NCI-H526 treated with DMSO at 0.1 percent for 48 hours (cell line): Measurements from ENCODE around the gene RELN.

Source experiments
- DNase-seq: peaks from one replicate; lab custom pipeline; 2025; lab: John Stamatoyannopoulos, UW

RELN gene

GRCh38 chr7:103715376-103716120 is 273.9 kb downstream of the RELN start:
- DNase-seq: no peak

DNA sequence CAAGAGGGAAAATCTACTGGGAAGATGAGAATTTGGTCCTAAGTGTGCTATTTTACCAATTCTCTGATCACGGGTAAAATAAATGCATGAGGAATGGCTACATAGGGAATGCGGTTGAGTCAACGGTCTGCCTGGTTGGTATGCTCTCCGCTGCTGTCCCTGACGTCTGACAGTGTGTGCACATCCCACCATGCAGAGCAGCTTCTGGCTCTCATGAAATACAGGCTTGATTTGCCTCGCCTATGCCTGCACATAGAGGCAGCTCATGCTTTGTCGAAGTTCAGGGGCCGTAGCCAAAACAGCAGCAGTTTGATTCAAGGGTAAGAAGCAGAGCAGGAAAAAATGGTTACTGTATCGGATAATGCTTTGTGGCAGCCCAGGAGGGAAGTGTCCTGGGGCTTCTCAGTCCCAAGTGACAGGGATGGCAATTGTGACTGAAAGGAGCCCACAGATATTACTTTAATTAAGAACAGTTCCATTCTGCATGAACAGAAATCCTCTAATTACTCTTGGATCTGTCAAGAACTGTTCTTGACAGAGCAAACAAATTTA is 275.0 kb downstream of the RELN start:
- no peak for DNase-seq

DNA sequence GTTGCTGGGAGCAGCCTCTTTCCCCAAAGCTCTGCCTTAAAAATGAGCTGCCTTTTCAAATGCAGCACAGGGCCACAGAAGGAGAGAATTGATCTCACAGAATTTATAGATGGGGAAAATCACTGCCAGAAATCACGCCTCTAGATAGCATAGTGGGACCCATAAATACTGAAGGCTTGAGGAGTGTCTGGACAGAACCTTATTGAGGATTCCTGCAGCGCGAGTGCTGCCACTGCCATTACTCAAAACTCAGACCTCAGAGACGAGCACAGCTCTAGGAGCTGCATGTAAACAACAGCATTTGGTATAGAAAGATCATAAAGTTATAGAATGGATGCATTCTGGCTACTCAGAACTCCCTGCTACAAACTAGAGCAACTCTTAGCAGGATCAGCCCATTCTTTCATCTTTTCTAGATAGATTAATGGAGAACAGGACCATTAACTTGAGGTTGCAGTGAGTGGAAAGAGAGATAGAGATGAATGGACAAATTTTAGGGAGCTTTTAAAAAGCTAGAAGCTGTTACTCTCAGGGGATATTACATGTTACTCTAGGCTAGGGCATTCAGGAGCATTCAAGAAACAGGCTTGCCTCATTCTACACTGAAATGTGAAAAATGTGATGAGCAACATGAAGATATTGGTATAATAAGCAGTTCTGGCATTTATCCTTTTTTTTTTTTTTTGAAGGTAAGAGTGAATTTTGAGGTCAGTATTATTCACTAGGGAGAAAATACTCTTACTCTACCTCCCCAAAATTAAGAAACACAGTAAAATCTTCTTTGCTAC is 276.3 kb downstream of the RELN start:
- DNase-seq: no peak

DNA sequence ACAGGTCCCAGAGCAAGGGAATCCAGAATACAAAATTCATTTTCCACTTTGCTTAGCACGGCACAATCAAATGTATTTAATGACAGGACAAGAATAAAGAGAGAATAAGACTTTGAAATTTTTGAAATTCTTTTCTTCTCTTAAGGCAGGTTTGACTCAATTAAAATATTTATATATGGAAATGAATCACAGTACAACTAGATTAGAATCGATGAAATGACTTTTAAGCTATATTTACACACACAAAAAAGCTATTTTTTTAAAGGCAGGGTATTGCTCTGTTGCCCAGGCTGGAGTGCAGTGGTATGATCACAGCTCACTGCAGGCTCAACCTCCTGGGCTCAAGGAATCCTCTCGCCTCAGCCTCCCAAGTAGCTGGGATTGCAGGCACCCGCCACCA is 278.0 kb downstream of the RELN start:
- no peak for DNase-seq

DNA sequence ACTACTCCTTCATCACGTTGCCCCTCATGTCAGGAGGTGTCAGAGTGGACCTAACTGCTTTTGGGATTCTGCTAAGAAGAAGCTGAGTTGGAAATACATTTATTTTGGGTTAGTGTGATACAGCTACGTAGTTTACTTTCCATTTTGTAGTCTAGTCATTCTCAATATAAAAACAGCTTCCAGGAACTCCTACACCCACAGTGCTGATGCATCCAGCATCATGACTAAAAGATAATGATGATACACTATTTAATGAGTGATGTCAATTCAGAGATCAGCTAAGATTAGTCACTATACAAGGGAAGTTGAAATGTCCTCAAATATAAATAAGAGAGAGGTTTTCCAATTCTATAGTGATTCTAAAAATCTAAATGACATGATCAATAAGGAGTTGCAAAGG is 279.2 kb downstream of the RELN start:
- no peak for DNase-seq

DNA sequence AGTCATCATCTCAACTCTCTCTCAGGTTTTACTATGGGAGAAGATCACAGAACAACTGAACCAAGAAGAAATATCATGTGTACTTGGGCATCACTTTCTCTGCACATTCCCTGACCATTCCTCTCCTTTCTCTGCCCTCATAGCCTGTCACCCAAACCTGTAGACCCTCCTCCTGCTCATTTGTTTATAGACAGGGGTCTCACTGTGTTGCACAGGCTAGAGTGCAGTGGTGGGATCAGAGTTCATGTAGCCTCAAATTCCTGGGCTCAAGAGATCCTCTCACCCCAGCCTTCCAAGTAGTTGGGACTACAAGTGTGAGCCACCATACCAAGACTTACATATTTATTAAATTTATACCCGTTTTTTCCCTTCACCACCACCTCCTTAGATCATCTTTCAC is 282.7 kb downstream of the RELN start:
- DNase-seq: no peak

DNA sequence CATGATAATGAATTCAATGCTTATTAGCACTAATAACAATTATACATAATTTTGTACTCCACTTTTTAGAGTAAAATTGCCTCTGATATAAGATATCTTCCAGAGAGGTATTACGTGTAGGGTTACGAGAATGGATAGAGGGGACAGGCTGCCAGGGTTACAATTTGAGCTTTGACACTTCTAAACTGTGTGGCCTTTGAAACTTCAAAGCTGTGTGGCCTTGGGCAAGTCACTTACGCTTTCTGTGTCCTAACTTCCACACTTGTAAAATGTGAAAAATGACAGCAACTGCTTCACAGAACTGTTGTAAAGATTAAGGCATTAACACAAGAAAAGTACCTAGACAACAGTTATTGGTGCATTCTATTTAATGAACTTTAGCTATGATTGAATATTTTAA is 283.9 kb downstream of the RELN start:
- DNase-seq: no peak

- DNase-seq: no peak
These were observed 284.8 kb downstream of the RELN start for GRCh38 chr7:103704701-103705100.

DNA sequence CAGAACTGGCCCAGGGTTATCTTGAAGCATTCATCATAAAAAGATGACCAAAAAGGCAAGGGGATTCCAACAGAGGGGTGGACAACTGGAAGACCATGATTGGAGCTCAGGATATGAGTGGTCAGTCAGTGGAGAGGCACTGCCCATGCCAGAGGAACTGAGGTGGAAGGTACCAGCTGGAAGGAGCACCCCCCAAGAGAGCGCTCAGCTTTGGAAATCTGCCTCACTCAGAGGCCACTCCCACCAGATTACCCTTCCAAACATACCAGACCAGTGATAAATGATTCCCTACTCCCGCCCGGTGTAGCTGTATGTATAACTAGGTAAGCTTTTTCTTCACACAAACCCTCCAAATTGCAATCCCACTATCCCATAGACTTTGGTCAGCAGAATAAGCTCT is 286.5 kb downstream of the RELN start:
- DNase-seq: no peak

DNA sequence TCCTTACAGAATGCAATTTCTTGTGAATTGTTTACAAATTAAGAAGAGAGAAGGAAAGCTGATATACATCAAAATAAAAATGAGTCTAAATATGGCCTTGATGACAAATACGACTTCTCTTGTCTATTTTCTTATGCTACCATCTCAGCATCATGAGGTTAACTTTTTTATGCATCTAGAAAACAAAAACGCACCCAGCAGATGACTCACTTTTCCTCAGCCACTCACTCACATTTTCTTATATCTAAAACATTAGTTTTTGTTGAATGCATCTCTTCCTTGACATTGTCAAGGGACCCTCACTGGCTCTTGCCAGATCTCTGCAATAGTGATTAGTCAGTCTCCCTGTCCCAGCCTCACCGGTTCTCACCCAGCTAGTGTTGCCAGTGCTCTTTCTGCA is 287.0 kb downstream of the RELN start:
- no peak for DNase-seq

DNA sequence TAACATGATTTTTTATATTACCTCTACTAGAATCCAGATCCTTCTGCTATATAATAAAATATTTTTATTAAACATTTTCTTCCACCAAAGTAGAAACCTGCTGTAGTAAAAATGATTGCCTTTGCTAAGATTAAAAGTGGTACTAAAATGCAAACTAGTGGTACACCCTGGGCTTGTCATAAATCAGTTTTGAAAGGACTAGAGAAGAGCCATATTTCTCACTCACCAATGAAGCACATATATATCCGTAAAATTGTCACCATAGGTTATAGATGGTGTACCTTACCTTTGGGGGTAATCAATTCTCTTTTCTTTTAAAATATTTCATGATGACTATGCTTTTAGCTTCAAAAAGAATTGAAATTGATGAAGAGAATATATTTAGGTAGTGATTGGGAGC is 290.4 kb downstream of the RELN start:
- DNase-seq: no peak

DNA sequence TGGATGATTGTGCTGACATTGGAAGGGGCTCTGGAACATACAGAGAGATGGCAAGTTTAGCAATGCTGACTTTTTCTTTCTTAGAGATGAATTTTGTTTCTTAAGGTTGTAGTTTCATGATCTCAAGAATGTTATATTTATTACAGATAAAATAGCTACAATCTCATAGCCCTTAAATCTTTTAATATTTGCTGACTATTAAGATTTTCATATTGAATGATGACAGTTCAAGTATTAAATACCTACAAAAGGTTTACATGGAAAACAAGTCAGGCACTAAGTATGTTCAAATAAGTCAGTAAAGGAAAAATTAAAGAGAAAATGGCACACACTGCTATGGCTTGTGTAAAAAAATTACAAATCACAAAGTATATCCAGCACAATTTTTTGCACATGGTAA is 291.4 kb downstream of the RELN start:
- no peak for DNase-seq

DNA sequence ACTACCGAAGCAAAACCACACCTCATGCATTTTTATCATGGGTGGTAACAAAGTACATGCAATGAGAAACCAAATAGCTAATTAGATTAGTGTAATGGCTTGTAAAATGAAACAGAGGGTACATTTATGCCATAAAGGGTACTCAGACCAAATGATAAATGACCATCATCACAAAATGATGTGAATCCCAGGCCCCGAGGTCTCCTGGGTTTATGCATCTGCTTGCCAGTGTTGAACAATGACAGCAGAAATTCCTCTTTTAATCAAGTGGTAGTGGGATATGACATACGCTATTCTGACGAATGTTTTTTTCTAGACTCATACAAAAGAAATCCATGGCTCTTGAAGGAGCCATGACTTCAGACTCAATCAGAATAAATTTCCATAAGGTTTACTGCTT is 293.9 kb downstream of the RELN start:
- DNase-seq: no peak

DNA sequence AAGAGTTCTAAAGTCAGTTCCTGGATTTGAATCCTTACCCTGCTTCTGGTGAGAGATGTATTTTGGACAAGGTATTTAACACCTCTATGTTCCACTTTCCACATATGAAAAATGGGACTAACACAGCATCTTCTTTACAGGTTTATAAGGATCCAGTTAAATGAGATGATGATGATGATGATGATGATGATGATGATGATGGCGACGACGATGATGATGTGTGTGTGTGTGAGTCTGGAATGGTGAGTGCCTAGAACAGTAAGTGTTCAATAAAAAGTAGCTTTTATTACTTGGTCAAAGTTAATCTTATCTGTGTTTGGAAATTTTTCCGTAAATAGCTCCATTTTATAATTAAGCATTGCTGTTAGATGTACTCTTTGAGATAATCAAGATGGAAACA is 295.2 kb downstream of the RELN start:
- DNase-seq: no peak

- DNase-seq: no peak
These were observed 298.2 kb downstream of the RELN start for GRCh38 chr7:103691291-103691690.

DNA sequence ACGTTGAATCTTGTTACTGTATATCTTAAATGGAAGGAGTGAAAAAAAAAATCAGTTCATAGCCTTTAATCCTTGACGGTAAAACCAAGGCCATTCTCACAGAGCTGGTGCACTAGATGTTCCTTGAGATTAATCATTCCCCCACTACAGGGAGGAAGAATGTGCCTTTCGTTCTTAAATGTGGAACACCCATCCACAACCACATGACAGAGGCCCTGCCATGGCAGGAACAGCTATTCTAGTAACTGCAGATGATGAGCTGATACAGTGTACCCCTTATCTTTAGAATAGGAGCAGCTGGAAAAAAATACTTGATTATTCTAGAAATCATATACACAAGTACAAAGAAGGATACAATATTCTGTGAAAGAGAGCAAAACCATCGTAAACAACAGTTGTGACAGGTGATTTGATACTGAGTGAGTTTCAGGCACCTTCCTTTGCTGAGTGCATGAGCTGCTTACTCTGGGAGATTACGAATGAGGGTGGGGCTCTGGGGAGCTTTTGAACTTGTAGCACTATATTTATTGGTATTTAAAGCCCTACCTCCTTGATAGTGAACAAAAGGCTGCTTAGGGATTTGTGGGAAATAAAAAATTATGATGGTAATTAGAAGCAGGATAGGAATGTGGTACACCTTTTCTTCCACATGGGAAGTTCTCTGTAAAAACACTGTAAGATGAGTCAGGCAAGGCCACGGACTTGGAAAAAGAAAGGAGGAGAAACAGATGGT is 299.1 kb downstream of the RELN start:
- DNase-seq: no peak

DNA sequence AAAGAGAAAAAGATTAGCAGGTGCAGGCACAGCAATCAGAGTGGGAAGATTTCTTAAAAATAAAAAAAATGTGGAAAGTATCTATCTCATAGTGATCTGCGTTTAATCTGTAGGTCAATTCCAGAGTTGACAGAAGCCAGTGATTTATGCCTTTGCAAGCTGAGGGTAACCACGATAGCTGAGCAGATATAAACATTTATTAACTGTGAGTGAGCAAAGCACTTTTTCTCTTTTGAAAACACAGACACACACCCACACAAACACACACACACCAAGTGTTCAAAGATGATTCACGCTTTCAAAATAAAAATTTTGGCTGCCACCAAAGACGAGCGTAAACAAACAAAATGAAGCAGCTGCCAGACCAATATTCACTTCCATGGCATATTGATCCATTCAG is 300.2 kb downstream of the RELN start:
- DNase-seq: no peak

GRCh38 chr7:103687951-103688350 is 301.5 kb downstream of the RELN start:
- no peak for DNase-seq

- DNase-seq: no peak
These were observed 302.2 kb downstream of the RELN start for GRCh38 chr7:103687272-103687671.

- no peak for DNase-seq
These were observed 302.7 kb downstream of the RELN start for GRCh38 chr7:103686763-103687162.

DNA sequence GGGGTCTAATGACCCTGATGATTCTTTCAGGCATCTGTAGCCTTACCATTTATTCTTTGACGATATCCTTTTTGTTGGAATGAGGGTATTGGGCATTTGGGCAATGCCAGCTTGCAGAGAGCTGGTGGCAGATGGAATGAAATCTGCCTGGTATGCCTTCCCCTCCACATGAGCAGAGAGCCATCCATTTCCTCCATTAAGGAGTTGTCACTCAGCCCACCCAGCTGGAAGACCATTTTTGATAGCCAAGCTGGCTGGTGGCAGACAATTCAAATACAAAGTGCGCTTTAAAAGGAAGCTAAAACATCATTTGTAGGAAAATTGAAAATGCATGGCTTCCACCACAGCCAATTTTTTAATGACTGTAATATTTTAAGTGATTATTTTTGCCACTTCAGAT is 303.4 kb downstream of the RELN start:
- DNase-seq: no peak

GRCh38 chr7:103685646-103686045 is 303.8 kb downstream of the RELN start:
- DNase-seq: no peak

DNA sequence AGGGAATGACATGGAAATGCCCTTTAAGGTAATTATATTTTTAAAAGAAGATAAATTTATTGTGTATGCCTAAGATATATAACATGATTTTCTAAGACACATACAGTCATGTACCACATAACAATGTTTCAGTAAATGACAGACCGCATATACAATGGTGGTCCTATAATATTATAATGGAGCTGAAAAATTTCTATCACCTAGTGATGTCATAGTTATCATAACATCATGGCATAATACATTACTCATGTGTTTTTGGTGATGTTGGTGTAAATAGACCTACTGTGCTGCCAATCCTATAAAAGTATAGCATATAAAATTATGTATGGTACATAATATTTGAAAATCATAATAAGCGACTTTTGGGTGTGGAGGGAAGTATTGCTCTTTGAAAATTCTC is 306.1 kb downstream of the RELN start:
- no peak for DNase-seq
